DOHH2 (cell line): Measurements from ENCODE around the gene R3HDM2.

ENCODE experiments used
- EZH2phosphoT487 ChIP-seq: fragments of 200-600 bp; sonication (generic); IDR thresholded peaks from 2 replicates; pipeline ENCODE4 v1.6.1; 2017; ENCODE audit warnings: borderline replicate concordance, mild to moderate bottlenecking, antibody characterized with exemption, low read length, moderate library complexity, mixed read lengths
- TF ChIP-seq, protein P1 (sequence below): fragments of 200-600 bp; sonication (generic); IDR thresholded peaks from one replicate; pipeline ENCODE4 v1.5.1; 2014; ENCODE audit warnings: antibody characterized with exemption, mild to moderate bottlenecking, low read depth, low read length; ENCODE audit not compliant: poor library complexity, severe bottlenecking

- TF ChIP-seq, protein P1, sequence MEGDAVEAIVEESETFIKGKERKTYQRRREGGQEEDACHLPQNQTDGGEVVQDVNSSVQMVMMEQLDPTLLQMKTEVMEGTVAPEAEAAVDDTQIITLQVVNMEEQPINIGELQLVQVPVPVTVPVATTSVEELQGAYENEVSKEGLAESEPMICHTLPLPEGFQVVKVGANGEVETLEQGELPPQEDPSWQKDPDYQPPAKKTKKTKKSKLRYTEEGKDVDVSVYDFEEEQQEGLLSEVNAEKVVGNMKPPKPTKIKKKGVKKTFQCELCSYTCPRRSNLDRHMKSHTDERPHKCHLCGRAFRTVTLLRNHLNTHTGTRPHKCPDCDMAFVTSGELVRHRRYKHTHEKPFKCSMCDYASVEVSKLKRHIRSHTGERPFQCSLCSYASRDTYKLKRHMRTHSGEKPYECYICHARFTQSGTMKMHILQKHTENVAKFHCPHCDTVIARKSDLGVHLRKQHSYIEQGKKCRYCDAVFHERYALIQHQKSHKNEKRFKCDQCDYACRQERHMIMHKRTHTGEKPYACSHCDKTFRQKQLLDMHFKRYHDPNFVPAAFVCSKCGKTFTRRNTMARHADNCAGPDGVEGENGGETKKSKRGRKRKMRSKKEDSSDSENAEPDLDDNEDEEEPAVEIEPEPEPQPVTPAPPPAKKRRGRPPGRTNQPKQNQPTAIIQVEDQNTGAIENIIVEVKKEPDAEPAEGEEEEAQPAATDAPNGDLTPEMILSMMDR, result no peak
- no peak for TF ChIP-seq EZH2phosphoT487
Observed at GRCh38 chr12:57226588-57227314, 204.1 kb downstream of the R3HDM2 start.
